Activated CD4-positive, alpha-beta T cell treated with anti-CD3 and anti-CD28 coated beads for 36 hours (primary cell): ENCODE results near the gene GPSM3. TPM values are rescaled to one million over a fixed set of nuclear protein-coding genes. Genes with fewer than 3 reads are reported as not detected.
A peak's percentile ranks its signal among the peaks of the same experiment; 100 is the strongest.
"Not testable (repeated sequence)": the region's sequence is repeated elsewhere in the genome, so short reads cannot be mapped to it uniquely, and the experiment has no call there.

Experiments used
- ATAC-seq: fragments of 200-7000 bp; cut with Tn5 transposase; one replicate; pipeline ENCODE4 v1.10.0; 2021; ENCODE audit warnings: mild to moderate bottlenecking, moderate library complexity
- CTCF ChIA-PET: fragments of 350-600 bp; sonication (Branson Sonifier 250); formaldehyde crosslinking; loops from one replicate; lab custom pipeline; 2021; ENCODE audit warnings: antibody characterized with exemption; lab: Charles Lee
- POLR2A ChIA-PET: fragments of 350-600 bp; sonication (Branson Sonifier 250); formaldehyde crosslinking; loops from one replicate; lab custom pipeline; 2021; ENCODE audit warnings: antibody characterized with exemption, inconsistent platforms; lab: Charles Lee
- DNase-seq: peaks from one replicate; pipeline ENCODE4 v3.0.0-alpha.2; 2020
- H3K27ac Mint-ChIP-seq: one replicate; pipeline ENCODE4 v1.8.0; 2021; ENCODE audit warnings: mixed read lengths
- H3K27me3 Mint-ChIP-seq: one replicate; pipeline ENCODE4 v1.8.0; 2021; ENCODE audit warnings: mixed read lengths
- H3K36me3 Mint-ChIP-seq: one replicate; pipeline ENCODE4 v1.8.0; 2021; ENCODE audit warnings: low read depth, mixed read lengths
- H3K4me1 Mint-ChIP-seq: one replicate; pipeline ENCODE4 v1.8.0; 2021; ENCODE audit warnings: mixed read lengths
- H3K4me3 Mint-ChIP-seq: one replicate; pipeline ENCODE4 v1.8.0; 2021; ENCODE audit warnings: mild to moderate bottlenecking, moderate library complexity, mixed read lengths
- H3K9me3 Mint-ChIP-seq: one replicate; pipeline ENCODE4 v1.8.0; 2021; ENCODE audit warnings: low read depth, mixed read lengths
- intact Hi-C, 2 experiments: fragments of 100-400 bp; cut with DNase I in 1 of 2; cut with micrococcal nuclease in 1 of 2; formaldehyde crosslinking; loops; one replicate each; pipeline versions ENCODE4 v1.14.2 to v1.15.1; 2022 to 2024; cut with DNase I, micrococcal nuclease
- total RNA-seq, 2 experiments: library from RNA; stranded (reverse); gene quantifications; one replicate each; pipeline ENCODE4 v1.2.3, GENCODE V29; 2021

GPSM3 gene
- total RNA-seq, 2 experiments from 2014 or later: 82.6 to 94.8 TPM

DNA sequence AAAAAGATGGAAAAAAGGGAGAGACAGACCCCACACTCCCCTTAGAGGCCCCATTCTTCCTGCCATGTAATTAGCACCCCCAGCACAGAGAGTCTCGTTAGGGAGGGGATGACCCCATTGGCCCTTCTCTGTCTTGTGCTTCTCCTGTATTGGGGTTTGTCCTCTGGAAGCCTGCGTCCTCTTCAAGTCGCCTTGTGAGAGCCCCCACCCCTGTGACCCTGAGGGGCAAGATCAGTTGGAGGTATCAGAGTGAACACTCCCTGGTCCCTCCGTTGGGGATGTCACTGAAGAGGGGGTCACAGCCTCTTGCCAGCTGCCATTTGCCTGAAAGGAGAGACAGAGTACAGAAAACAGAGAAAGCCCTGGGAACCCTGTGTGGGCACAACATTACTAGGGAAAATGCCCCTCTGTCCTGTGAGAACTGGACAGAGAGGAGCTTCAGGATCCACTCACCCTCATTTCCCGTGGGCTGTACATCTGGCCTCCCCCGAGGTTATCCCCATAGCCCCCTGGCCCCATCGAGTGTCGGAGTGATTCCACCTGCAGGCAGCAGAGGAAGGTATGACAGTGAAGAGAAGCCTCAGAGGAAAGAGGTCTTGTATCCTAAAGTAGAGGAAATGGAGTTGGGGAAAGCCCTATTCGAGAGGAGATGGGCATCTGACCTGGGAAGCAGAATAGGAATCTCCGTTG is 6.1 kb downstream of the GPSM3 start:
- DNase-seq, H3K9me3 Mint-ChIP-seq, H3K27me3 Mint-ChIP-seq, CTCF ChIA-PET, ATAC-seq, intact Hi-C loops: not testable (repeated sequence)
- H3K27ac Mint-ChIP-seq: peak overlapping the region; percentile 87
- peak overlapping the region; percentile 39 for H3K4me3 Mint-ChIP-seq
- H3K4me1 Mint-ChIP-seq: peaks cover 57% of the 10 kb centered on the region
- POLR2A ChIA-PET: interaction anchor here (0.6 to 0.7 kb wide), 2 partner anchors 10 to 374 kb away, joined by 5 to 6 read pairs; no protein-coding TSS in a partner anchor
- H3K36me3 Mint-ChIP-seq: peaks cover 57% of the 10 kb centered on the region

DNA sequence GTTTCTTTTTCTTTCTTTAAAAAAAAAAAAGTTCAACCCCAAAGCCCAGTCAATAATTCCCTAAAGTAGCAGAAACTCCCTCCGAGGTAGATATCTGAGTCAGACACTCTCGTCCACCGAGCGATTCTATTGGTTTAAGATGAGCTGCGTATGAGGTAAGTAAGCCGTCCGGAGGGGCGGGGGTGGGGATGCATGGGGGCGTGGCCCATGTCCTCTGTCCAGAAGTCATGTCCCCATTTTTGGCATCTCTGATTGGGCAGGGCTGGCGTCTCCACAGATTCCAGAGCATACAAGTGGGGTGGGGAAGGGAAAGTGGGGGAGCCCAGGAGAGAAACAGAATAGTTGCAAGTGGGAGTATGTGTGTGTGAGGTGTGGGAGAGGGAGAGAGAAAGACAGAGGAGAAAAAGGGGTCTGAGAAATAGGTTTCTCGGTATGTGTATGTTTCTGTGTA is 6.7 kb downstream of the GPSM3 start:
- CTCF ChIA-PET, H3K9me3 Mint-ChIP-seq, intact Hi-C loops, H3K27me3 Mint-ChIP-seq: not testable (repeated sequence)
- DNase-seq (peak; percentile 80), ATAC-seq (peak; percentile 69)
- Mint-ChIP-seq H3K36me3 (peaks cover 57% of the 10 kb centered on the region), H3K4me3 (peak overlapping the region; percentile 39), H3K4me1 (peaks cover 60% of the 10 kb centered on the region), H3K27ac (peak overlapping the region; percentile 87)
- POLR2A ChIA-PET: interaction anchor here (0.6 to 0.7 kb wide), 3 partner anchors 9 to 640 kb away, joined by 3 to 6 read pairs (median 5); no protein-coding TSS in a partner anchor

DNA sequence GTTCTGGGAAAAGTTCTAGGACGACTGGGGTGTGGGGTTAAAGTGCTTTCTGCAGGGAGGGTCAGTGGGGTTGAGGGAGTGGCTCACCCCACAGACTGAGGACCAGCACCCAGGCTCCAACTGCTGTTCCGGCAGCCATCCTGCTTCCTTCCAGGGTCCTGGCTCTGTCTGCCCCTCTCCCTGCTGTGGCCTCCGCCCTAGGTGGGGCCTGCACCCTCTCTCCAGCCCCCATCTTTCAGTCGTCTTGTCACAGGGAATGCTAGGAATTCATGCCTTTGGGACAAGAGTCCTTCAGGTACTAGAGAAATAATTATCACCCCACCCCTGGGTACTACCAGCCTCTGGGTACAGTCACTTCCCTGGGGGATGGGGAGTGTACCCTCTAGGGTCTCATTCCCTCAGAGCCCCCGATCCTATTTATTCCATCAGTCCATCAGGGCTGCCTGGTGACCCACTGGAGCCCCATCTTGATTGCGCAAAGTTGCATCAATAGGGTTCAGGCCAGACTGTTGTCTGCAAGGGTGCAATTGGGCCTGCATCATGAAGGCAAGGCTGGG is 8.3 kb downstream of the GPSM3 start, which contains the start of gene AGER:
TSS of gene AGER (minus strand) at position 170 of the 557 bp plus-strand sequence. CDS start at position 139, 31 bp downstream.
- CTCF ChIA-PET: no interaction called here
- ATAC-seq (no peak), DNase-seq (no peak)
- Mint-ChIP-seq H3K4me1 (peaks cover 74% of the 10 kb centered on the region), H3K27me3 (no peaks in the 10 kb centered on the region), H3K27ac (peak within 1 kb of the TSS; percentile 69), H3K36me3 (peaks cover 67% of the 10 kb centered on the region), H3K4me3 (no peak within 1 kb of the TSS), H3K9me3 (no peaks in the 10 kb centered on the region)
- intact Hi-C loops: no loop called here
- POLR2A ChIA-PET: no interaction called here

DNA sequence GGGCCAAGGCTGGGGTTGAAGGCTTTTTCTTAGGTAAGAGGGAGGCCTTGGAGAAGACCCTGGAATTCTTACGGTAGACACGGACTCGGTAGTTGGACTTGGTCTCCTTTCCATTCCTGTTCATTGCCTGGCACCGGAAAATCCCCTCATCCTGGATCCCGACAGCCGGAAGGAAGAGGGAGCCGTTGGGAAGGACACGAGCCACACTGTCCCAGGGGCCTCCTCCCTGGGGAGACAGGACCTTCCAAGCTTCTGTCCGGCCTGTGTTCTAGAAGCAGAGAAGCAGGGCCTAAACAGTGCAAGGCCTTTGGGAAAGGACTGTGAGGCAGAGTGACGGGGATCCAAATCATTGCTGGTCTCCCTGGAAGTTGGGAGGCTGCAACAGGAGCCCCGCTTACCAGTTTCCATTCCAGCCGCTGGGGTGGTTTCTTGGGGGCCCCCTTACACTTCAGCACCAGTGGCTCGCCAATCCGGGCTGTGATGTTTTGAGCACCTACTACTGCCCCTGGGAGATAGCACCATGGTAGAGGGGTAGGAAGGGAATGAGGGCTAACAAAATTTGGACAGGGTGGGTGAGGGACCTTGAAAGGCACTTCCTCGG is 8.9 kb downstream of the GPSM3 start:
- Mint-ChIP-seq H3K4me1 (peaks cover 74% of the 10 kb centered on the region), H3K27ac (peak overlapping the region; percentile 69), H3K36me3 (peaks cover 67% of the 10 kb centered on the region), H3K27me3 (no peaks in the 10 kb centered on the region), H3K4me3 (no peak overlapping the region), H3K9me3 (no peaks in the 10 kb centered on the region)
- DNase-seq (no peak), ATAC-seq (no peak)
- CTCF ChIA-PET: no interaction called here
- intact Hi-C loops: no loop called here
- POLR2A ChIA-PET: interaction anchor here (1.2 to 1.7 kb wide), 2 partner anchors 9 to 12 kb away, joined by 5 to 9 read pairs; partner anchors contain the start of gene GPSM3

DNA sequence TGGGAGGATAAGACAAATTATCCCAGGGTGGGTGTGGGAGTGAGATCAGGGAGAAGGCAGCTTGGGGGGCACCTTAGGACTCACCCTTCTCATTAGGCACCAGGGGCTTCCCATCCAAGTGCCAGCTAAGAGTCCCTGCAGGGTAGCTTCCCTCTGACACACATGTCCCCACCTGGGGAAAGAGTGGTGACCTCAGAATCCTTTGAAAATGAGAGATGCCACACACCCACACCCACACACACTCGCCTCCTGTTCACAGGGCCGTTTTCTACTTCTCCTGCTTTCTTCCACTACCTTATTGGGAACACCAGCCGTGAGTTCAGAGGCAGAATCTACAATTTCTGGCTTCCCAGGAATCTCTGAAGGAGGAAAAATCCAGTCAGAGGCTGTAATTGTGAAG is 9.4 kb downstream of the GPSM3 start:
- ChIA-PET CTCF (no interaction called here), POLR2A (interaction anchor here (1.2 to 1.7 kb wide), 2 partner anchors 9 to 12 kb away, joined by 5 to 9 read pairs; partner anchors contain the start of gene GPSM3)
- intact Hi-C loops: no loop called here
- ATAC-seq (no peak), DNase-seq (no peak)
- Mint-ChIP-seq H3K4me3 (no peak overlapping the region), H3K27me3 (no peaks in the 10 kb centered on the region), H3K27ac (peak overlapping the region; percentile 69), H3K9me3 (no peaks in the 10 kb centered on the region), H3K36me3 (peaks cover 63% of the 10 kb centered on the region), H3K4me1 (peaks cover 68% of the 10 kb centered on the region)

GRCh38 chr6:32182555-32182981 is 9.9 kb downstream of the GPSM3 start:
- ChIA-PET POLR2A (interaction anchor here (1.2 to 1.7 kb wide), 2 partner anchors 10 to 13 kb away, joined by 5 to 9 read pairs; partner anchors contain the start of gene GPSM3), CTCF (no interaction called here)
- Mint-ChIP-seq H3K27ac (peak overlapping the region; percentile 69), H3K4me3 (no peak overlapping the region), H3K36me3 (peaks cover 59% of the 10 kb centered on the region), H3K4me1 (peaks cover 64% of the 10 kb centered on the region), H3K9me3 (no peaks in the 10 kb centered on the region), H3K27me3 (no peaks in the 10 kb centered on the region)
- intact Hi-C loops: no loop called here
- no peak for ATAC-seq
- no peak for DNase-seq

DNA sequence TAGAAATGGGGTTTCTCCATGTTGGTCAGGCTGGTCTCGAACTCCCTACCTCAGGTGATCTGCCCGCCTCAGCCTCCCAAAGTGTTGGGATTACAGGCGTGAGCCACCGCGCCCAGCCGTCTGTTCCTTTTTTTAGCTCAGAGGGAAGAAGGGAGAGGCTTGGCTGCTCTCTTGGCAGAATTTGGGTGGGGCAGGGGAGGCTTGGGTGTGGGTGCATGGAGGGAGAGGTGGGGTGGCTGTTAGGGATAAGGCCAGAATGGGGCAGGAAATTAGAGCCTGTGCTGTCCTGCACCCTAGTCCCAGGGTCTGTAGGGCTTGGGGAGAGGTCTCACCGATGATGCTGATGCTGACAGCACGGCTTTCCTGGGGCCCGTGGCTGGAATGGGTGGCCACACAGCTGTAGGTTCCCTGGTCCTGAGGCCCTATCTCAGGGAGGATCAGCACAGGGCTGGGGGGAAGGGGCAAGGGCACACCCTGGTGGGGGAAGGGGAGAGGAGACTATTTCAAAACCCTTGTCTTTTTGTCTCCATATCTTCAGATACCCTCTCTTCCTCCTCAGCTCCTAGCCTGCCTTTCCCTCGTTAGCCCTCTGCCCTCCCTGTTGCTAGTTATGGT is 10.4 kb downstream of the GPSM3 start:
- intact Hi-C loops: no loop called here
- DNase-seq (no peak), ATAC-seq (no peak)
- Mint-ChIP-seq H3K36me3 (peaks cover 53% of the 10 kb centered on the region), H3K9me3 (no peaks in the 10 kb centered on the region), H3K4me1 (peaks cover 63% of the 10 kb centered on the region), H3K4me3 (no peak overlapping the region), H3K27ac (peak overlapping the region; percentile 19), H3K27me3 (no peaks in the 10 kb centered on the region)
- ChIA-PET POLR2A (interaction anchor here (1.2 to 1.7 kb wide), 2 partner anchors 10 to 13 kb away, joined by 5 to 9 read pairs; partner anchors contain the start of gene GPSM3), CTCF (no interaction called here)

DNA sequence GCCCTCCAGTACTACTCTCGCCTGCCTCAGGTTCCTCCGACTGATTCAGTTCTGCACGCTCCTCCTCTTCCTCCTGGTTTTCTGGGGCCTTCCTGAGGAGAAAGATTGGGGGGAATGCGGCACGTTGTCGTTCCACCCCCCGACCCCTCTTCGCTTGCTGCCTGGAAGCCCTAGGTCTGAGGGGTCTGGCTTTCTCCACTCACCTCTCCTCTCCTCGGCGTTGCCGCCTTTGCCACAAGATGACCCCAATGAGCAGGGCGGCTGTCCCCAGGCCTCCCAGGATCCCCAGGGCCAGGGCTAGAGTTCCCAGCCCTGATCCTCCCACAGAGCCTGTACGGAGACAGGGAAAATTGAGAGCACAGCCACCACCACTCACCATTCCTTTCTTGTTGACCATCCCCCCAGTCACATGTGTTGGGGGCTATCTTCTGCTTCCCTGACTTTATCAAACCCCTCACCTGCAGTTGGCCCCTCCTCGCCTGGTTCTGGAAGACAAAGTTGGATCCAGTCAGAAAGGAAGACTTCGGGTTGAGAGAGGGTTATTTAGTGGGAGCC is 11.2 kb downstream of the GPSM3 start:
- ChIA-PET CTCF (no interaction called here), POLR2A (no interaction called here)
- DNase-seq (no peak), ATAC-seq (no peak)
- intact Hi-C loops: no loop called here
- Mint-ChIP-seq H3K27me3 (no peaks in the 10 kb centered on the region), H3K27ac (peak overlapping the region; percentile 58), H3K36me3 (peaks cover 46% of the 10 kb centered on the region), H3K9me3 (no peaks in the 10 kb centered on the region), H3K4me3 (no peak overlapping the region), H3K4me1 (peaks cover 63% of the 10 kb centered on the region)

DNA sequence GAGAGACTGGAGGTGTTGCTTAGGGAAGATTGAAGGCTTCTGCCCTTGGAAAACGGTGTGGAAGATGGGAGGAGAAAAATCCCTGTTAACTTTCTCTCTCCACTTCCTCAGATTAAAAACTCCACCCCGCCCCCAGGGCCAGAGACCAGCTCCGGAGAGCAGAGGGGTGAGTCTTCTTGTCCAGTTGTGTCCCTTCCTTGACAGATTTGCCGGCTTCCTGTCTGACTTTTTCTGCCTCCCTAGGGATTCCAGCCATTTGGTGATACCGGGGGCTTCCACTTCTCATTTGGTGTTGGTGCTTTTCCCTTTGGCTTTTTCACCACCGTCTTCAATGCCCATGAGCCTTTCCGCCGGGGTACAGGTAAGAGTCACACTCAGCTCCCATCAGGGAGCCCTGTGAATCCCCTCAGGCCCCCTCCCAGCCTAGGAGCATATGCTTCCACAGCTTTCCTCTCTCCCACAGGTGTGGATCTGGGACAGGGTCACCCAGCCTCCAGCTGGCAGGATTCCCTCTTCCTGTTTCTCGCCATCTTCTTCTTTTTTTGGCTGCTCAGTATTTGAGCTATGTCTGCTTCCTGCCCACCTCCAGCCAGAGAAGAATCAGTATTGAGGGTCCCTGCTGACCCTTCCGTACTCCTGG is 12.6 kb downstream of the GPSM3 start:
- intact Hi-C loops: loop anchor here (2.0 to 5.0 kb wide), 9 partner anchors 443 to 1623 kb away; partner anchors contain the start of genes HSD17B8 (in 2 of the 2), PSMB8 (in 2 of the 2), RXRB (in 2 of the 2) and SLC39A7 (in 2 of the 2)
- CTCF ChIA-PET: interaction anchor here (0.7 to 1.4 kb wide), 2 partner anchors 10 to 12 kb away, joined by 3 read pairs; partner anchors contain the start of gene PBX2
- H3K36me3 Mint-ChIP-seq: peaks cover 37% of the 10 kb centered on the region
- ATAC-seq (no peak), DNase-seq (no peak)
- POLR2A ChIA-PET: interaction anchor here (0.7 kb wide), 1 partner anchor 9 kb away, joined by 3 read pairs; no protein-coding TSS in a partner anchor
- H3K27me3 Mint-ChIP-seq: no peaks in the 10 kb centered on the region
- H3K9me3 Mint-ChIP-seq: no peaks in the 10 kb centered on the region
- peak overlapping the region; percentile 92 for H3K4me3 Mint-ChIP-seq
- H3K4me1 Mint-ChIP-seq: peaks cover 58% of the 10 kb centered on the region
- H3K27ac Mint-ChIP-seq: peak overlapping the region; percentile 98
